HEK293 (cell line): Measurements from ENCODE around the gene ACER3.

Experiments used
- CTCF ChIA-PET: fragments of 350-600 bp; formaldehyde crosslinking; extraction: SDS; loops from one replicate; lab custom pipeline; 2021; ENCODE audit warnings: antibody characterized with exemption; lab: Yijun Ruan, JAX
- POLR2A ChIA-PET: fragments of 300-600 bp; formaldehyde crosslinking; extraction: SDS; loops from one replicate; lab custom pipeline; 2020; ENCODE audit warnings: antibody characterized with exemption, inconsistent platforms; lab: Yijun Ruan, JAX
- H3K27ac ChIP-seq: fragments of 200-500 bp; sonication (Bioruptor generic); 2 replicates; pipeline ENCODE4 v1.5.1; 2014; ENCODE audit warnings: low read depth, low read length, control low read depth, inconsistent platforms; ENCODE audit errors: extremely low read depth
- H3K36me3 ChIP-seq, 2 experiments: fragments of 200-500 bp in 1 of 2; sonication (Bioruptor generic) in 1 of 2; 1 replicate in 1 of 2; 2 replicates in 1 of 2; pipeline ENCODE4 v1.5.1; 2014 to 2017; ENCODE audit warnings: inconsistent platforms in 2 of 2, low read length in 2 of 2; ENCODE audit not compliant: control insufficient read depth in 2 of 2, insufficient read depth in 1 of 2
- H3K4me1 ChIP-seq: fragments of 200-500 bp; sonication (Bioruptor generic); 2 replicates; pipeline ENCODE4 v1.5.1; 2014; ENCODE audit warnings: mild to moderate bottlenecking, low read length, inconsistent platforms; ENCODE audit not compliant: control insufficient read depth, insufficient read depth
- H3K4me3 ChIP-seq: 2 replicates; pipeline ENCODE4 v1.5.1; 2011; ENCODE audit warnings: low read depth, mild to moderate bottlenecking, control low read depth, low read length, moderate library complexity
- H3K9me3 ChIP-seq: fragments of 200-500 bp; sonication (Bioruptor generic); 2 replicates; pipeline ENCODE4 v1.5.1; 2014; ENCODE audit warnings: low read depth, low read length, inconsistent platforms; ENCODE audit not compliant: control insufficient read depth, insufficient read depth
- KLF7 ChIP-seq: fragments of 450-650 bp; formaldehyde crosslinking; IDR thresholded peaks from 2 replicates; pipeline ENCODE4 v1.5.1; 2016; ENCODE audit warnings: missing biosample characterization, missing genetic modification characterization, borderline replicate concordance
- SCRT1 ChIP-seq: fragments of 450-650 bp; formaldehyde crosslinking; IDR thresholded peaks from 2 replicates; pipeline ENCODE4 v1.5.1; 2016; ENCODE audit warnings: missing biosample characterization, missing genetic modification characterization, borderline replicate concordance
- SP7 ChIP-seq: fragments of 450-650 bp; formaldehyde crosslinking; IDR thresholded peaks from 2 replicates; pipeline ENCODE4 v1.5.1; 2016; ENCODE audit warnings: missing biosample characterization, missing genetic modification characterization
- ZNF138 ChIP-seq: fragments of 450-650 bp; formaldehyde crosslinking; IDR thresholded peaks from 2 replicates; pipeline ENCODE4 v1.5.1; 2016; ENCODE audit warnings: missing biosample characterization, missing genetic modification characterization, borderline replicate concordance
- ZNF169 ChIP-seq: fragments of 450-650 bp; formaldehyde crosslinking; IDR thresholded peaks from 2 replicates; pipeline ENCODE4 v1.5.1; 2016; ENCODE audit warnings: missing biosample characterization, missing genetic modification characterization
- ZNF184 ChIP-seq: fragments of 450-650 bp; IDR thresholded peaks from 2 replicates; pipeline ENCODE4 v1.5.1; 2018; ENCODE audit warnings: missing biosample characterization, mild to moderate bottlenecking, missing genetic modification characterization
- ZNF202 ChIP-seq: fragments of 450-650 bp; formaldehyde crosslinking; IDR thresholded peaks from 2 replicates; pipeline ENCODE4 v1.5.1; 2016; ENCODE audit warnings: missing biosample characterization, missing genetic modification characterization, borderline replicate concordance
- ZNF221 ChIP-seq: fragments of 450-650 bp; formaldehyde crosslinking; IDR thresholded peaks from 2 replicates; pipeline ENCODE4 v1.5.1; 2017; ENCODE audit warnings: missing biosample characterization, missing genetic modification characterization, borderline replicate concordance
- ZNF24 ChIP-seq: fragments of 450-650 bp; formaldehyde crosslinking; IDR thresholded peaks from 2 replicates; pipeline ENCODE4 v1.5.1; 2016; ENCODE audit warnings: missing biosample characterization, missing genetic modification characterization
- ZNF335 ChIP-seq: fragments of 450-650 bp; formaldehyde crosslinking; conservative IDR thresholded peaks from 2 replicates; pipeline ENCODE4 v1.5.1; 2016; ENCODE audit warnings: missing biosample characterization, missing genetic modification characterization
- ZNF366 ChIP-seq: fragments of 450-650 bp; formaldehyde crosslinking; conservative IDR thresholded peaks from 2 replicates; pipeline ENCODE4 v1.5.1; 2016; ENCODE audit warnings: missing biosample characterization, missing genetic modification characterization
- ZNF510 ChIP-seq: fragments of 450-650 bp; formaldehyde crosslinking; IDR thresholded peaks from 2 replicates; pipeline ENCODE4 v1.5.1; 2018; ENCODE audit warnings: mild to moderate bottlenecking, missing genetic modification characterization, missing biosample characterization; ENCODE audit not compliant: insufficient replicate concordance
- ZNF530 ChIP-seq: fragments of 450-650 bp; formaldehyde crosslinking; IDR thresholded peaks from 2 replicates; pipeline ENCODE4 v1.5.1; 2016; ENCODE audit warnings: low read depth, missing biosample characterization, missing genetic modification characterization
- ZNF629 ChIP-seq: fragments of 450-650 bp; formaldehyde crosslinking; IDR thresholded peaks from 2 replicates; pipeline ENCODE4 v1.5.1; 2017; ENCODE audit warnings: missing biosample characterization, missing genetic modification characterization
- ZNF707 ChIP-seq: fragments of 450-650 bp; formaldehyde crosslinking; IDR thresholded peaks from 2 replicates; pipeline ENCODE4 v1.5.1; 2016; ENCODE audit warnings: missing biosample characterization, missing genetic modification characterization
- ZSCAN30 ChIP-seq: fragments of 450-650 bp; IDR thresholded peaks from 2 replicates; pipeline ENCODE4 v1.5.1; 2018; ENCODE audit warnings: missing biosample characterization, mild to moderate bottlenecking, missing genetic modification characterization, moderate library complexity
- TF ChIP-seq, protein P1 (sequence below): fragments of 450-650 bp; formaldehyde crosslinking; conservative IDR thresholded peaks from 2 replicates; pipeline ENCODE4 v1.5.1; 2016; ENCODE audit warnings: low read depth, missing biosample characterization, missing genetic modification characterization
- TF ChIP-seq, protein P2 (sequence below): fragments of 450-650 bp; formaldehyde crosslinking; IDR thresholded peaks from 2 replicates; pipeline ENCODE4 v1.5.1; 2016; ENCODE audit warnings: missing biosample characterization, missing genetic modification characterization, low read depth
- TF ChIP-seq, protein P3 (sequence below): fragments of 450-650 bp; formaldehyde crosslinking; IDR thresholded peaks from 2 replicates; pipeline ENCODE4 v1.5.1; 2016; ENCODE audit warnings: missing biosample characterization, missing genetic modification characterization
- TF ChIP-seq, protein P4 (sequence below): fragments of 450-650 bp; formaldehyde crosslinking; IDR thresholded peaks from 2 replicates; pipeline ENCODE4 v1.5.1; 2016; ENCODE audit warnings: missing biosample characterization, missing genetic modification characterization
- TF ChIP-seq, protein P5 (sequence below): fragments of 450-650 bp; formaldehyde crosslinking; IDR thresholded peaks from 2 replicates; pipeline ENCODE4 v1.5.1; 2016; ENCODE audit warnings: missing biosample characterization, missing genetic modification characterization

ACER3 gene

DNA sequence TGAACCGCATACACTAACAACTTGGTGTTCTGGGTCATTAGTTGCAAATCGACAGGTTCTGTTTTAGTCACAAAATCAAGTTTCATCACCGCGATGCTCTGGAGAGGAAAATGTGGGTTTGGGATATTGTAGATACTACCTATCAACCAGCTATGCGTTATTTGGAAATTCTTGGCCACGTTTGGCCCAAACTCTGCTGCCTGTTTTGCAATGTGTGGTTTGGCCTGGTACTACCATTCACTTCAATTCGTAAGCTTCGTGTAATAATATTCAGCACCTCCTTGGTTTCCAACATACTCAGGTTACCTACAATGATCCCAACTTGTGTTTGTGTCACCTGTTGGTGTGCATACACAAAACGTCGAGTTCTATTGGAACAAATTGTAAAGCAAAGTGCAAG is 16.2 kb upstream of the ACER3 start (continued):
- TF ChIP-seq, protein P1, sequence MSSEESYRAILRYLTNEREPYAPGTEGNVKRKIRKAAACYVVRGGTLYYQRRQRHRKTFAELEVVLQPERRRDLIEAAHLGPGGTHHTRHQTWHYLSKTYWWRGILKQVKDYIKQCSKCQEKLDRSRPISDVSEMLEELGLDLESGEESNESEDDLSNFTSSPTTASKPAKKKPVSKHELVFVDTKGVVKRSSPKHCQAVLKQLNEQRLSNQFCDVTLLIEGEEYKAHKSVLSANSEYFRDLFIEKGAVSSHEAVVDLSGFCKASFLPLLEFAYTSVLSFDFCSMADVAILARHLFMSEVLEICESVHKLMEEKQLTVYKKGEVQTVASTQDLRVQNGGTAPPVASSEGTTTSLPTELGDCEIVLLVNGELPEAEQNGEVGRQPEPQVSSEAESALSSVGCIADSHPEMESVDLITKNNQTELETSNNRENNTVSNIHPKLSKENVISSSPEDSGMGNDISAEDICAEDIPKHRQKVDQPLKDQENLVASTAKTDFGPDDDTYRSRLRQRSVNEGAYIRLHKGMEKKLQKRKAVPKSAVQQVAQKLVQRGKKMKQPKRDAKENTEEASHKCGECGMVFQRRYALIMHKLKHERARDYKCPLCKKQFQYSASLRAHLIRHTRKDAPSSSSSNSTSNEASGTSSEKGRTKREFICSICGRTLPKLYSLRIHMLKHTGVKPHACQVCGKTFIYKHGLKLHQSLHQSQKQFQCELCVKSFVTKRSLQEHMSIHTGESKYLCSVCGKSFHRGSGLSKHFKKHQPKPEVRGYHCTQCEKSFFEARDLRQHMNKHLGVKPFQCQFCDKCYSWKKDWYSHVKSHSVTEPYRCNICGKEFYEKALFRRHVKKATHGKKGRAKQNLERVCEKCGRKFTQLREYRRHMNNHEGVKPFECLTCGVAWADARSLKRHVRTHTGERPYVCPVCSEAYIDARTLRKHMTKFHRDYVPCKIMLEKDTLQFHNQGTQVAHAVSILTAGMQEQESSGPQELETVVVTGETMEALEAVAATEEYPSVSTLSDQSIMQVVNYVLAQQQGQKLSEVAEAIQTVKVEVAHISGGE (tag by site-specific recombination), result no peak
- no peak for TF ChIP-seq ZNF335 (tag by site-specific recombination)
- TF ChIP-seq, protein P2, sequence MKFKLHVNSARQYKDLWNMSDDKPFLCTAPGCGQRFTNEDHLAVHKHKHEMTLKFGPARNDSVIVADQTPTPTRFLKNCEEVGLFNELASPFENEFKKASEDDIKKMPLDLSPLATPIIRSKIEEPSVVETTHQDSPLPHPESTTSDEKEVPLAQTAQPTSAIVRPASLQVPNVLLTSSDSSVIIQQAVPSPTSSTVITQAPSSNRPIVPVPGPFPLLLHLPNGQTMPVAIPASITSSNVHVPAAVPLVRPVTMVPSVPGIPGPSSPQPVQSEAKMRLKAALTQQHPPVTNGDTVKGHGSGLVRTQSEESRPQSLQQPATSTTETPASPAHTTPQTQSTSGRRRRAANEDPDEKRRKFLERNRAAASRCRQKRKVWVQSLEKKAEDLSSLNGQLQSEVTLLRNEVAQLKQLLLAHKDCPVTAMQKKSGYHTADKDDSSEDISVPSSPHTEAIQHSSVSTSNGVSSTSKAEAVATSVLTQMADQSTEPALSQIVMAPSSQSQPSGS (tag by site-specific recombination), result no peak
- TF ChIP-seq, protein P3, sequence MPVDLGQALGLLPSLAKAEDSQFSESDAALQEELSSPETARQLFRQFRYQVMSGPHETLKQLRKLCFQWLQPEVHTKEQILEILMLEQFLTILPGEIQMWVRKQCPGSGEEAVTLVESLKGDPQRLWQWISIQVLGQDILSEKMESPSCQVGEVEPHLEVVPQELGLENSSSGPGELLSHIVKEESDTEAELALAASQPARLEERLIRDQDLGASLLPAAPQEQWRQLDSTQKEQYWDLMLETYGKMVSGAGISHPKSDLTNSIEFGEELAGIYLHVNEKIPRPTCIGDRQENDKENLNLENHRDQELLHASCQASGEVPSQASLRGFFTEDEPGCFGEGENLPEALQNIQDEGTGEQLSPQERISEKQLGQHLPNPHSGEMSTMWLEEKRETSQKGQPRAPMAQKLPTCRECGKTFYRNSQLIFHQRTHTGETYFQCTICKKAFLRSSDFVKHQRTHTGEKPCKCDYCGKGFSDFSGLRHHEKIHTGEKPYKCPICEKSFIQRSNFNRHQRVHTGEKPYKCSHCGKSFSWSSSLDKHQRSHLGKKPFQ (tag by site-specific recombination), result no peak
- TF ChIP-seq ZNF510 (tag by site-specific recombination), result no peak
- TF ChIP-seq KLF7, result no peak
- TF ChIP-seq SP7, result no peak
- TF ChIP-seq, protein P4, sequence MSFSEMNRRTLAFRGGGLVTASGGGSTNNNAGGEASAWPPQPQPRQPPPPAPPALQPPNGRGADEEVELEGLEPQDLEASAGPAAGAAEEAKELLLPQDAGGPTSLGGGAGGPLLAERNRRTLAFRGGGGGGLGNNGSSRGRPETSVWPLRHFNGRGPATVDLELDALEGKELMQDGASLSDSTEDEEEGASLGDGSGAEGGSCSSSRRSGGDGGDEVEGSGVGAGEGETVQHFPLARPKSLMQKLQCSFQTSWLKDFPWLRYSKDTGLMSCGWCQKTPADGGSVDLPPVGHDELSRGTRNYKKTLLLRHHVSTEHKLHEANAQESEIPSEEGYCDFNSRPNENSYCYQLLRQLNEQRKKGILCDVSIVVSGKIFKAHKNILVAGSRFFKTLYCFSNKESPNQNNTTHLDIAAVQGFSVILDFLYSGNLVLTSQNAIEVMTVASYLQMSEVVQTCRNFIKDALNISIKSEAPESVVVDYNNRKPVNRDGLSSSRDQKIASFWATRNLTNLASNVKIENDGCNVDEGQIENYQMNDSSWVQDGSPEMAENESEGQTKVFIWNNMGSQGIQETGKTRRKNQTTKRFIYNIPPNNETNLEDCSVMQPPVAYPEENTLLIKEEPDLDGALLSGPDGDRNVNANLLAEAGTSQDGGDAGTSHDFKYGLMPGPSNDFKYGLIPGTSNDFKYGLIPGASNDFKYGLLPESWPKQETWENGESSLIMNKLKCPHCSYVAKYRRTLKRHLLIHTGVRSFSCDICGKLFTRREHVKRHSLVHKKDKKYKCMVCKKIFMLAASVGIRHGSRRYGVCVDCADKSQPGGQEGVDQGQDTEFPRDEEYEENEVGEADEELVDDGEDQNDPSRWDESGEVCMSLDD (tag by site-specific recombination), result no peak
- no peak for TF ChIP-seq ZNF24 (tag by site-specific recombination)
- TF ChIP-seq ZNF629 (tag by site-specific recombination), result no peak

DNA sequence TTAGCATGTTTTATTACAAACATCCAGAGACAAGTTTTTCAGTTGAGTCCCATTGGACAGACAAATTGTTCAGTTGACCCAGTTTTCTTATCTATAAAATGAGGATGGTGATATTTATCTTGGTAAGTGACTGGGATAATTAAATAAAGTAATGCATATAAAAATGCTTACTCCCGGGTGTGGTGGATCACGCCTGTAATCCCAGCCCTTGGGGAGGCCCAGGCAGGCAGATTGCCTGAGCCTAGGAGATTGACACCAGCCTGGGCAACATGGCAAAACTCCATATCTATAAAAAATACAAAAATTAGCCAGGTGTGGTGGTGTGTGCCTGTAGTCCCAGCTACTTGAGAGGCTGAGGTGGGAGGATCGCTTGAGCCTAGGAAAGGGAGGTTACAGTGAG is 15.6 kb upstream of the ACER3 start:
- Histone ChIP-seq H3K4me3 (no peak overlapping the region), H3K9me3 (no peaks in the 10 kb centered on the region), H3K4me1 (no peaks in the 10 kb centered on the region), H3K27ac (no peak overlapping the region), H3K36me3 (no peaks in the 10 kb centered on the region)
- ChIA-PET POLR2A (no interaction called here), CTCF (no interaction called here)
- TF ChIP-seq ZNF169 (no peak), ZNF366 (no peak), ZNF221 (tag by site-specific recombination) (no peak), ZNF202 (no peak), SCRT1 (no peak), ZNF707 (tag by site-specific recombination) (no peak), ZNF530 (no peak), ZNF138 (tag by site-specific recombination) (no peak), ZNF510 (tag by site-specific recombination) (no peak), ZNF184 (tag by site-specific recombination) (no peak), ZSCAN30 (tag by site-specific recombination) (no peak)
- TF ChIP-seq, protein P5, sequence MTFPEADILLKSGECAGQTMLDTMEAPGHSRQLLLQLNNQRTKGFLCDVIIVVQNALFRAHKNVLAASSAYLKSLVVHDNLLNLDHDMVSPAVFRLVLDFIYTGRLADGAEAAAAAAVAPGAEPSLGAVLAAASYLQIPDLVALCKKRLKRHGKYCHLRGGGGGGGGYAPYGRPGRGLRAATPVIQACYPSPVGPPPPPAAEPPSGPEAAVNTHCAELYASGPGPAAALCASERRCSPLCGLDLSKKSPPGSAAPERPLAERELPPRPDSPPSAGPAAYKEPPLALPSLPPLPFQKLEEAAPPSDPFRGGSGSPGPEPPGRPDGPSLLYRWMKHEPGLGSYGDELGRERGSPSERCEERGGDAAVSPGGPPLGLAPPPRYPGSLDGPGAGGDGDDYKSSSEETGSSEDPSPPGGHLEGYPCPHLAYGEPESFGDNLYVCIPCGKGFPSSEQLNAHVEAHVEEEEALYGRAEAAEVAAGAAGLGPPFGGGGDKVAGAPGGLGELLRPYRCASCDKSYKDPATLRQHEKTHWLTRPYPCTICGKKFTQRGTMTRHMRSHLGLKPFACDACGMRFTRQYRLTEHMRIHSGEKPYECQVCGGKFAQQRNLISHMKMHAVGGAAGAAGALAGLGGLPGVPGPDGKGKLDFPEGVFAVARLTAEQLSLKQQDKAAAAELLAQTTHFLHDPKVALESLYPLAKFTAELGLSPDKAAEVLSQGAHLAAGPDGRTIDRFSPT (tag by site-specific recombination), result no peak
